ENCODE data around the gene GALNT10. TPM values are rescaled to one million over a fixed set of nuclear protein-coding genes. Genes with fewer than 3 reads are reported as not detected.

Gene GALNT10
- total RNA-seq, 4 donors from 2014 or later = 5.6 to 22.9 (median 14.4) TPM

GRCh38 chr5:154412925-154413324 lies 222.4 kb downstream of the GALNT10 start:
- no peaks in the 10 kb centered on the region for H3K27me3 ChIP-seq
- intact Hi-C loops (cut with DNase I; ENCODE audit: low total_unique reads) = no loop called here
- H3K36me3 ChIP-seq = no peaks in the 10 kb centered on the region
- no peak overlapping the region for H3K4me3 ChIP-seq
- no peaks in the 10 kb centered on the region for H3K9me3 ChIP-seq
- no peak for DNase-seq
- no peak overlapping the region for H3K27ac ChIP-seq
- TF ChIP-seq CTCF (IDR thresholded peaks at IDR 0.05) (no peak), POLR2A (IDR thresholded peaks at IDR 0.05) (no peak)
- H3K4me1 ChIP-seq = no peaks in the 10 kb centered on the region

- Histone ChIP-seq H3K4me1 (no peaks in the 10 kb centered on the region), H3K27ac (no peak overlapping the region), H3K27me3 (no peaks in the 10 kb centered on the region), H3K9me3 (no peaks in the 10 kb centered on the region), H3K4me3 (no peak overlapping the region), H3K36me3 (no peaks in the 10 kb centered on the region)
- TF ChIP-seq POLR2A (IDR thresholded peaks at IDR 0.05) (no peak), CTCF (IDR thresholded peaks at IDR 0.05) (no peak)
- no peak for DNase-seq
- intact Hi-C loops (cut with DNase I; ENCODE audit: low total_unique reads) = no loop called here
Measured at GRCh38 chr5:154415114-154415513, 224.6 kb downstream of the GALNT10 start.

GRCh38 chr5:154418344-154418820 lies 227.8 kb downstream of the GALNT10 start:
- H3K9me3 ChIP-seq = no peaks in the 10 kb centered on the region
- H3K27ac ChIP-seq = no peak overlapping the region
- H3K27me3 ChIP-seq = no peaks in the 10 kb centered on the region
- no peaks in the 10 kb centered on the region for H3K4me1 ChIP-seq
- no peak for DNase-seq
- intact Hi-C loops (cut with DNase I; ENCODE audit: low total_unique reads) = no loop called here
- H3K36me3 ChIP-seq = no peaks in the 10 kb centered on the region
- H3K4me3 ChIP-seq = no peak overlapping the region
- TF ChIP-seq POLR2A (IDR thresholded peaks at IDR 0.05) (no peak), CTCF (IDR thresholded peaks at IDR 0.05) (no peak)

GRCh38 chr5:154419236-154419635 lies 228.7 kb downstream of the GALNT10 start:
- no peaks in the 10 kb centered on the region for H3K36me3 ChIP-seq
- DNase-seq = no peak
- intact Hi-C loops (cut with DNase I; ENCODE audit: low total_unique reads) = no loop called here

GRCh38 chr5:154421868-154422267 lies 231.3 kb downstream of the GALNT10 start:
- no peak for TF ChIP-seq CTCF (IDR thresholded peaks at IDR 0.05)
- TF ChIP-seq POLR2A (IDR thresholded peaks at IDR 0.05) = no peak
- Histone ChIP-seq H3K36me3 (no peaks in the 10 kb centered on the region), H3K4me1 (no peaks in the 10 kb centered on the region), H3K27ac (no peak overlapping the region), H3K4me3 (no peak overlapping the region), H3K27me3 (no peaks in the 10 kb centered on the region), H3K9me3 (no peaks in the 10 kb centered on the region)
- intact Hi-C loops (cut with DNase I; ENCODE audit: low total_unique reads) = no loop called here
- DNase-seq = no peak

More at GRCh38 chr5:154419236-154419635, 228.7 kb downstream of the GALNT10 start:
- Histone ChIP-seq H3K9me3 (no peaks in the 10 kb centered on the region), H3K27me3 (no peaks in the 10 kb centered on the region), H3K4me1 (no peaks in the 10 kb centered on the region), H3K4me3 (no peak overlapping the region), H3K27ac (no peak overlapping the region)
- TF ChIP-seq CTCF (IDR thresholded peaks at IDR 0.05) = no peak
- TF ChIP-seq POLR2A (IDR thresholded peaks at IDR 0.05) = no peak

Measured in uterus (tissue), 4 donors.